NCI-H2081 treated with DMSO at 0.1 percent for 48 hours (cell line): ENCODE results near the gene RTP1.

Experiments
- DNase-seq: peaks from one replicate; lab custom pipeline; 2025; lab: John Stamatoyannopoulos, UW

The RTP1 gene

GRCh38 chr3:187242900-187243299 is 45.6 kb downstream of the RTP1 start:
- DNase-seq: no peak

- no peak for DNase-seq
These were observed 46.7 kb downstream of the RTP1 start for GRCh38 chr3:187243933-187244524.

GRCh38 chr3:187247398-187247797 is 50.1 kb downstream of the RTP1 start:
- DNase-seq: no peak
